ENCODE measurements around the gene BICC1. TPM values are rescaled to one million over a fixed set of nuclear protein-coding genes. Genes with fewer than 3 reads are reported as not detected.

BICC1 gene
- total RNA-seq, 1 experiment from 2014 or later = 0.67 TPM

DNA sequence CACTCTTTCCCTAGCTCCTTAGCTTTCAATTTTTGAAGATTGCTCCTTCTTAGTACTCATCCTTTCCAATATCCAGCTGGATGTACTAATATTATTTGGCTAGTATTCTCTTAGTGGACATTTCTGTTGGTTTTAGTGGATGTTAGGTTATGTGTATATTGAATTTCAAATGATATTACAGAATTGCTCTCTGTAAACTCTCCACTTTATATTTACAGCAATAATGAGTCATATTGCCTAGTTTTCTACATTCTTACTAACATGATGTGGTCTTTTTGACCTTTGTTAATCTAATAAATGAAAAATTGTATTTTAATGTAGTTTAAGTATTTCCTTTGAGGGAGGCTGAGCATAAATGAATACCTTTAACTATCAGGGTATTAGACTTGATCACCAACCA lies 69.4 kb downstream of the BICC1 start:
- Histone ChIP-seq H3K36me3 (ENCODE audit: control insufficient read depth, insufficient read depth, low read length) (no peaks in the 10 kb centered on the region), H3K4me1 (ENCODE audit: control insufficient read depth, insufficient read depth, low read length) (no peaks in the 10 kb centered on the region), H3K9me3 (ENCODE audit: control insufficient read depth, insufficient read depth, low read depth, low read length) (no peaks in the 10 kb centered on the region), H3K27me3 (ENCODE audit: control insufficient read depth, insufficient read depth, low read length) (no peaks in the 10 kb centered on the region), H3K27ac (ENCODE audit: low read length) (no peak overlapping the region), H3K4me3 (ENCODE audit: low read depth in 2 of 2, low read length in 2 of 2) (no peak overlapping the region)
- DNase-seq (ENCODE audit: low read depth, low spot score) (no peak), ATAC-seq (no peak)
- POLR2A ChIA-PET = no interaction called here
- in situ Hi-C loops (cut with HindIII; ENCODE audit: low pct_unique_long_range_greater_than_20kb, low sequenced_read_pairs) = no loop called here
- CTCF ChIA-PET = no interaction called here
- TF ChIP-seq, protein P1, sequence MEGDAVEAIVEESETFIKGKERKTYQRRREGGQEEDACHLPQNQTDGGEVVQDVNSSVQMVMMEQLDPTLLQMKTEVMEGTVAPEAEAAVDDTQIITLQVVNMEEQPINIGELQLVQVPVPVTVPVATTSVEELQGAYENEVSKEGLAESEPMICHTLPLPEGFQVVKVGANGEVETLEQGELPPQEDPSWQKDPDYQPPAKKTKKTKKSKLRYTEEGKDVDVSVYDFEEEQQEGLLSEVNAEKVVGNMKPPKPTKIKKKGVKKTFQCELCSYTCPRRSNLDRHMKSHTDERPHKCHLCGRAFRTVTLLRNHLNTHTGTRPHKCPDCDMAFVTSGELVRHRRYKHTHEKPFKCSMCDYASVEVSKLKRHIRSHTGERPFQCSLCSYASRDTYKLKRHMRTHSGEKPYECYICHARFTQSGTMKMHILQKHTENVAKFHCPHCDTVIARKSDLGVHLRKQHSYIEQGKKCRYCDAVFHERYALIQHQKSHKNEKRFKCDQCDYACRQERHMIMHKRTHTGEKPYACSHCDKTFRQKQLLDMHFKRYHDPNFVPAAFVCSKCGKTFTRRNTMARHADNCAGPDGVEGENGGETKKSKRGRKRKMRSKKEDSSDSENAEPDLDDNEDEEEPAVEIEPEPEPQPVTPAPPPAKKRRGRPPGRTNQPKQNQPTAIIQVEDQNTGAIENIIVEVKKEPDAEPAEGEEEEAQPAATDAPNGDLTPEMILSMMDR (IDR thresholded peaks at IDR 0.05) = no peak
- no peak for TF ChIP-seq SIN3A (IDR thresholded peaks at IDR 0.05; ENCODE audit: borderline replicate concordance, insufficient read depth, low read depth, low read length)
- no peak for TF ChIP-seq POLR2AphosphoS5 (IDR thresholded peaks at IDR 0.05; ENCODE audit: low read depth, low read length)
- intact Hi-C loops (cut with micrococcal nuclease; ENCODE audit: unreplicated experiment) = no loop called here
- BruUV-seq (replicated peaks) = no TSS peak

- TF ChIP-seq POLR2AphosphoS5 (IDR thresholded peaks at IDR 0.05; ENCODE audit: low read depth, low read length) (no peak), REST (IDR thresholded peaks at IDR 0.05; ENCODE audit: insufficient read depth in 1 of 2, low read depth in 2 of 2, low read length in 1 of 2) (no peak), SIN3A (IDR thresholded peaks at IDR 0.05; ENCODE audit: borderline replicate concordance, insufficient read depth, low read depth, low read length) (no peak), TCF7L2 (IDR thresholded peaks at IDR 0.05; ENCODE audit: low read depth, low read length) (no peak)
- TF ChIP-seq, protein P1 (IDR thresholded peaks at IDR 0.05) = no peak
- intact Hi-C loops (cut with micrococcal nuclease; ENCODE audit: unreplicated experiment) (no loop called here), in situ Hi-C loops (cut with HindIII; ENCODE audit: low pct_unique_long_range_greater_than_20kb, low sequenced_read_pairs) (no loop called here)
- POLR2A ChIA-PET = no interaction called here
- CTCF ChIA-PET = no interaction called here
- no peaks in the 10 kb centered on the region for H3K36me3 ChIP-seq (ENCODE audit: control insufficient read depth, insufficient read depth, low read length)
- no peaks in the 10 kb centered on the region for H3K4me1 ChIP-seq (ENCODE audit: control insufficient read depth, insufficient read depth, low read length)
- no TSS peak for BruUV-seq (replicated peaks)
- H3K9me3 ChIP-seq (ENCODE audit: control insufficient read depth, insufficient read depth, low read depth, low read length) = no peaks in the 10 kb centered on the region
- H3K27me3 ChIP-seq (ENCODE audit: control insufficient read depth, insufficient read depth, low read length) = no peaks in the 10 kb centered on the region
- DNase-seq (ENCODE audit: low read depth, low spot score) (no peak), ATAC-seq (no peak)
- H3K27ac ChIP-seq (ENCODE audit: low read length) = no peak overlapping the region
- no peak overlapping the region for H3K4me3 ChIP-seq (ENCODE audit: low read depth in 2 of 2, low read length in 2 of 2)
Measured at GRCh38 chr10:58585435-58585834, 72.8 kb downstream of the BICC1 start.
